HepG2 (cell line): ENCODE measurements around the gene SLC66A3. TPM values are rescaled to one million over a fixed set of nuclear protein-coding genes. Genes with fewer than 3 reads are reported as not detected.

Experiments
- AGO1 ChIP-seq: fragments of 200-400 bp; formaldehyde crosslinking; IDR thresholded peaks from 2 replicates; pipeline ENCODE4 v1.6.1; 2017; ENCODE audit warnings: mild to moderate bottlenecking, low read depth, low read length, moderate library complexity; ENCODE audit not compliant: poor library complexity, severe bottlenecking
- ATF4 ChIP-seq, 2 experiments: fragments of 450-650 bp in 1 of 2; sonication (generic) in 1 of 2; formaldehyde crosslinking; IDR thresholded peaks; 2 replicates each; pipeline versions ENCODE4 v1.5.0 to v1.8.0; 2020 to 2022; ENCODE audit warnings: mild to moderate bottlenecking in 1 of 2, missing genetic modification reagents in 1 of 2
- BCLAF1 ChIP-seq: fragments of 450-650 bp; IDR thresholded peaks from 2 replicates; pipeline ENCODE4 v1.6.1; 2017; ENCODE audit warnings: mild to moderate bottlenecking
- CBX1 ChIP-seq: IDR thresholded peaks from one replicate; pipeline ENCODE4 v1.6.1; 2016; ENCODE audit warnings: antibody characterized with exemption, low read depth
- ETV6 ChIP-seq: sonication (generic); formaldehyde crosslinking; conservative IDR thresholded peaks from 2 replicates; pipeline ENCODE4 v1.4.0; 2020; ENCODE audit warnings: missing genetic modification reagents
- FOSL2 ChIP-seq: sonication (generic); formaldehyde crosslinking; IDR thresholded peaks from 2 replicates; pipeline ENCODE4 v1.4.0; 2020; ENCODE audit warnings: missing genetic modification reagents
- GTF2F1 ChIP-seq: fragments of 150-350 bp; IDR thresholded peaks from 2 replicates; pipeline ENCODE4 v1.6.1; 2014; ENCODE audit warnings: low read length
- JUNB ChIP-seq: sonication (generic); formaldehyde crosslinking; IDR thresholded peaks from 2 replicates; pipeline ENCODE4 v1.8.0; 2022; ENCODE audit warnings: missing genetic modification reagents, mild to moderate bottlenecking, borderline replicate concordance
- JUND ChIP-seq: sonication (generic); formaldehyde crosslinking; IDR thresholded peaks from 2 replicates; pipeline ENCODE4 v1.8.0; 2022; ENCODE audit warnings: mild to moderate bottlenecking, missing genetic modification reagents
- KLF16 ChIP-seq, 2 experiments: sonication (generic) in 1 of 2; formaldehyde crosslinking in 1 of 2; IDR thresholded peaks; 2 replicates each; pipeline versions ENCODE4 v1.6.1 to v1.8.0; 2016 to 2023; ENCODE audit warnings: missing genetic modification reagents in 2 of 2, missing compliant biosample characterization in 1 of 2
- NFIC ChIP-seq: IDR thresholded peaks from 2 replicates; pipeline ENCODE4 v1.6.1; 2012; ENCODE audit warnings: mild to moderate bottlenecking, low read length, inconsistent platforms
- PAF1 ChIP-seq: IDR thresholded peaks from 2 replicates; pipeline ENCODE4 v1.6.1; 2016; ENCODE audit warnings: missing genetic modification reagents, missing compliant biosample characterization
- ZNF382 ChIP-seq: sonication (generic); formaldehyde crosslinking; IDR thresholded peaks from 2 replicates; pipeline ENCODE4 v1.5.0; 2020; ENCODE audit warnings: missing genetic modification reagents, mild to moderate bottlenecking, borderline replicate concordance
- ZNF670 ChIP-seq: sonication (generic); formaldehyde crosslinking; IDR thresholded peaks from 2 replicates; pipeline ENCODE4 v1.8.0; 2022; ENCODE audit warnings: mild to moderate bottlenecking, missing genetic modification reagents, borderline replicate concordance
- ZNF781 ChIP-seq: sonication (generic); formaldehyde crosslinking; IDR thresholded peaks from 2 replicates; pipeline ENCODE4 v1.5.1; 2020; ENCODE audit warnings: borderline replicate concordance, mild to moderate bottlenecking, missing genetic modification reagents; ENCODE audit errors: not compliant biosample characterization
- polyA plus RNA-seq, 8 experiments: library from polyadenylated mRNA; depleted of rRNA in 3 of 8; stranded (reverse) in 7 of 8; unstranded in 1 of 8; fragments of >200 nt; fragmentation: Illumina TruSeq in 4 of 8; extraction: Trizol in 4 of 8; gene quantifications; 2 replicates each; pipeline versions ENCODE4 v1.2.1 to v1.2.3, GENCODE V29; 2011 to 2016; ENCODE audit warnings: low read depth in 4 of 8, missing spikeins in 1 of 8, mixed read lengths in 1 of 8; ENCODE audit not compliant: insufficient read depth in 1 of 8
- total RNA-seq, 5 experiments: library from RNA; depleted of rRNA; stranded (reverse); fragments of >200 nt; fragmentation: Illumina TruSeq; extraction: Trizol; gene quantifications; 2 replicates each; pipeline ENCODE4 v1.2.3, GENCODE V29; 2016; ENCODE audit warnings: low read depth in 1 of 5
- TF ChIP-seq, protein P1 (sequence below): sonication (generic); formaldehyde crosslinking; IDR thresholded peaks from 2 replicates; pipeline ENCODE4 v1.5.0; 2020; ENCODE audit warnings: mild to moderate bottlenecking, missing genetic modification reagents, borderline replicate concordance
- TF ChIP-seq, protein P2 (sequence below): IDR thresholded peaks from 2 replicates; pipeline ENCODE4 v1.6.1; 2016

SLC66A3 gene
- total and polyA plus RNA-seq, 2 of the 13 experiments (the other 11 are each of a cell fraction or from before 2014, with no cell fraction given) = 2.2 to 3.7 TPM

DNA sequence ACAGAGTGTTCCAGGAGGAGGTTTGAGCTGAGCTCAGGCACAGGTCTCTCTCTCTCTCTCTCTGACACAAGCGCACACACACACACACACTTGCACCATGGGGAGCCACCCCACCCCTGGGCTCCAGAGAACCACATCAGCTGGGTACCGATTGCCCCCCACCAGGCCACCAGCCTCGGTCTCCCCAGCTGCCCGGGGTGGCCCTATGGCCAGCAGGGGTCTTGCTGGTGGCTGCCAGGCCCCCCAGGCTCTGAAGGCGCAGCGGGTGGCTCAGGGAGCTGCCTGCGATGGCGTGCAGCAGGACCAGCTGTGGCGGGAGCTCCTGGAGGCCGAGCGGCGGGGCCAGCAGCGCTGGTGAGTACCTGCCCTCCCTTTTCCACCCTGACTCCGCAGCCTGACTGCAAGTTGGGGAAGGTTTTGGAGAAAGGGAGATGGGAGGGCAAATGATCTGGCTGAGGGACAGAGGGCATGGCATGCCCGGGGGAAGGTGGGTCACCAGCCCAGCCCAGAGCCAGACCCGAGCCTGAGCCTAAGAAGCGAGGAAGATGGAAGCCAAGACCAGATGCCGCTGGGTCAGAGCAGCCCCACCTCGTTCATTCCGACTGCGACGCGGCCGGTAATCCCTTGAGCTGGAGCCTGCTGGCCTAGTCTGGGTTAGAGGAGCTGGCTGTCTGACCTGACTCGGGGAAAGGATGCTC, 21.9 kb upstream of the SLC66A3 start (continued):
- TF ChIP-seq, protein P1, sequence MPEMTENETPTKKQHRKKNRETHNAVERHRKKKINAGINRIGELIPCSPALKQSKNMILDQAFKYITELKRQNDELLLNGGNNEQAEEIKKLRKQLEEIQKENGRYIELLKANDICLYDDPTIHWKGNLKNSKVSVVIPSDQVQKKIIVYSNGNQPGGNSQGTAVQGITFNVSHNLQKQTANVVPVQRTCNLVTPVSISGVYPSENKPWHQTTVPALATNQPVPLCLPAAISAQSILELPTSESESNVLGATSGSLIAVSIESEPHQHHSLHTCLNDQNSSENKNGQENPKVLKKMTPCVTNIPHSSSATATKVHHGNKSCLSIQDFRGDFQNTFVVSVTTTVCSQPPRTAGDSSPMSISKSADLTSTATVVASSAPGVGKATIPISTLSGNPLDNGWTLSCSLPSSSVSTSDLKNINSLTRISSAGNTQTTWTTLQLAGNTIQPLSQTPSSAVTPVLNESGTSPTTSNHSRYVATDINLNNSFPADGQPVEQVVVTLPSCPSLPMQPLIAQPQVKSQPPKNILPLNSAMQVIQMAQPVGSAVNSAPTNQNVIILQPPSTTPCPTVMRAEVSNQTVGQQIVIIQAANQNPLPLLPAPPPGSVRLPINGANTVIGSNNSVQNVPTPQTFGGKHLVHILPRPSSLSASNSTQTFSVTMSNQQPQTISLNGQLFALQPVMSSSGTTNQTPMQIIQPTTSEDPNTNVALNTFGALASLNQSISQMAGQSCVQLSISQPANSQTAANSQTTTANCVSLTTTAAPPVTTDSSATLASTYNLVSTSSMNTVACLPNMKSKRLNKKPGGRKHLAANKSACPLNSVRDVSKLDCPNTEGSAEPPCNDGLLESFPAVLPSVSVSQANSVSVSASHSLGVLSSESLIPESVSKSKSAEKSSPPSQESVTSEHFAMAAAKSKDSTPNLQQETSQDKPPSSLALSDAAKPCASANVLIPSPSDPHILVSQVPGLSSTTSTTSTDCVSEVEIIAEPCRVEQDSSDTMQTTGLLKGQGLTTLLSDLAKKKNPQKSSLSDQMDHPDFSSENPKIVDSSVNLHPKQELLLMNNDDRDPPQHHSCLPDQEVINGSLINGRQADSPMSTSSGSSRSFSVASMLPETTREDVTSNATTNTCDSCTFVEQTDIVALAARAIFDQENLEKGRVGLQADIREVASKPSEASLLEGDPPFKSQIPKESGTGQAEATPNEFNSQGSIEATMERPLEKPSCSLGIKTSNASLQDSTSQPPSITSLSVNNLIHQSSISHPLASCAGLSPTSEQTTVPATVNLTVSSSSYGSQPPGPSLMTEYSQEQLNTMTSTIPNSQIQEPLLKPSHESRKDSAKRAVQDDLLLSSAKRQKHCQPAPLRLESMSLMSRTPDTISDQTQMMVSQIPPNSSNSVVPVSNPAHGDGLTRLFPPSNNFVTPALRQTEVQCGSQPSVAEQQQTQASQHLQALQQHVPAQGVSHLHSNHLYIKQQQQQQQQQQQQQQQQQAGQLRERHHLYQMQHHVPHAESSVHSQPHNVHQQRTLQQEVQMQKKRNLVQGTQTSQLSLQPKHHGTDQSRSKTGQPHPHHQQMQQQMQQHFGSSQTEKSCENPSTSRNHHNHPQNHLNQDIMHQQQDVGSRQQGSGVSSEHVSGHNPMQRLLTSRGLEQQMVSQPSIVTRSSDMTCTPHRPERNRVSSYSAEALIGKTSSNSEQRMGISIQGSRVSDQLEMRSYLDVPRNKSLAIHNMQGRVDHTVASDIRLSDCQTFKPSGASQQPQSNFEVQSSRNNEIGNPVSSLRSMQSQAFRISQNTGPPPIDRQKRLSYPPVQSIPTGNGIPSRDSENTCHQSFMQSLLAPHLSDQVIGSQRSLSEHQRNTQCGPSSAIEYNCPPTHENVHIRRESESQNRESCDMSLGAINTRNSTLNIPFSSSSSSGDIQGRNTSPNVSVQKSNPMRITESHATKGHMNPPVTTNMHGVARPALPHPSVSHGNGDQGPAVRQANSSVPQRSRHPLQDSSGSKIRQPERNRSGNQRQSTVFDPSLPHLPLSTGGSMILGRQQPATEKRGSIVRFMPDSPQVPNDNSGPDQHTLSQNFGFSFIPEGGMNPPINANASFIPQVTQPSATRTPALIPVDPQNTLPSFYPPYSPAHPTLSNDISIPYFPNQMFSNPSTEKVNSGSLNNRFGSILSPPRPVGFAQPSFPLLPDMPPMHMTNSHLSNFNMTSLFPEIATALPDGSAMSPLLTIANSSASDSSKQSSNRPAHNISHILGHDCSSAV = 0 out of 2 replicates have a peak, but pooled peaks have one; percentile 58
- TF ChIP-seq NFIC (no peak), ETV6 (CRISPR knock-in tag) (no peak; the same call in 1 of the 2 replicates), FOSL2 (no peak), ZNF670 (CRISPR knock-in tag) (no peak), AGO1 (no peak), ZNF382 (no peak), ZNF781 (CRISPR knock-in tag) (peak; percentile 22), CBX1 (no peak), PAF1 (CRISPR knock-in tag) (no peak), JUNB (CRISPR knock-in tag) (no peak), ATF4 (CRISPR knock-in tag; IDR thresholded peaks at IDR 0.05) (no peak), KLF16 (CRISPR knock-in tag; IDR thresholded peaks at IDR 0.05) (no peak), GTF2F1 (no peak), BCLAF1 (no peak), JUND (CRISPR knock-in tag) (no peak)
- TF ChIP-seq, protein P2, sequence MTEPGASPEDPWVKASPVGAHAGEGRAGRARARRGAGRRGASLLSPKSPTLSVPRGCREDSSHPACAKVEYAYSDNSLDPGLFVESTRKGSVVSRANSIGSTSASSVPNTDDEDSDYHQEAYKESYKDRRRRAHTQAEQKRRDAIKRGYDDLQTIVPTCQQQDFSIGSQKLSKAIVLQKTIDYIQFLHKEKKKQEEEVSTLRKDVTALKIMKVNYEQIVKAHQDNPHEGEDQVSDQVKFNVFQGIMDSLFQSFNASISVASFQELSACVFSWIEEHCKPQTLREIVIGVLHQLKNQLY (CRISPR knock-in tag) = no peak
